ENCODE results near the gene PTPRN2. TPM values are rescaled to one million over a fixed set of nuclear protein-coding genes. Genes with fewer than 3 reads are reported as not detected.

PTPRN2 gene
- polyA plus RNA-seq, 1 of the 3 experiments (the other 2 are of a cell fraction) = 4.0 TPM

GRCh38 chr7:158329014-158329610 is 258.5 kb downstream of the PTPRN2 start (continued):
- TF ChIP-seq REST (IDR thresholded peaks at IDR 0.05; ENCODE audit: low read depth, low read length) = no peak
- no peak for TF ChIP-seq RAD21 (IDR thresholded peaks at IDR 0.05; ENCODE audit: low read length)
- TF ChIP-seq, protein P1, sequence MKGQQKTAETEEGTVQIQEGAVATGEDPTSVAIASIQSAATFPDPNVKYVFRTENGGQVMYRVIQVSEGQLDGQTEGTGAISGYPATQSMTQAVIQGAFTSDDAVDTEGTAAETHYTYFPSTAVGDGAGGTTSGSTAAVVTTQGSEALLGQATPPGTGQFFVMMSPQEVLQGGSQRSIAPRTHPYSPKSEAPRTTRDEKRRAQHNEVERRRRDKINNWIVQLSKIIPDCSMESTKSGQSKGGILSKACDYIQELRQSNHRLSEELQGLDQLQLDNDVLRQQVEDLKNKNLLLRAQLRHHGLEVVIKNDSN (IDR thresholded peaks at IDR 0.05; ENCODE audit: borderline replicate concordance, low read depth) = no peak
- no peak for TF ChIP-seq FOSL2 (IDR thresholded peaks at IDR 0.05; ENCODE audit: borderline replicate concordance, low read depth)
- no peak for TF ChIP-seq ZBTB33 (IDR thresholded peaks at IDR 0.05; ENCODE audit: borderline replicate concordance, low read depth)
- TF ChIP-seq RFX5 (IDR thresholded peaks at IDR 0.05; ENCODE audit: low read length) = no peak

DNA sequence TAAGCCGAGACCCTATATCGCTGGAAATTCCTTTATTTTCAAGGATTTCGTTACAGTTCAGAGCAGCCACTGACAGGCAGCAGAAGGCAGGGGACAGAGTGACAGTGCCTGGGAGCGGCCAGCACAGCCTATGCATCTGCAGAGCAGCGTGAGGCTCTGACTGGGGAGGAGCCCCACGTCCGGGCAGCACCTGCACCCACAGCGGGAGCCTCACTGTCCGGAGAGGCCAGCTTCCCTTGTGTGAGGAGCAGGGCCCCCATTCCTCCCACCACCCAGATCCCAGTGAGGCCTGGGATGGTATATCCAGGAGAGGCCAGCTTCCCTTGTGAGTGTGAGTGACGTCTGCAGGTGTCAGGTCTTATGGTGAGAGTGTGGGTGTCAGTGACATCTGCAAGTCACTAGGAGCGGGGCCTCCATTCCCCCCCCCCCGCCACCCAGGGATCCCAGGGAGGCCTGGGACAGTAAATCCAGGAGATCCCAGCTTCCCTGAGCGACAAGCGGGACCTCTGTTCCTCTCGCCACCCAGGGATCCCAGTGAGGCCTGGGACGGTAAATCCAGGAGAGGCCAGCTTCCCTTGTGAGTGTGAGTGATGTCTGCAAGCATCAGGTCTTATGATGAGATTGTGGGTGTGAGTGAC is 259.1 kb downstream of the PTPRN2 start:
- no peaks in the 10 kb centered on the region for H3K9me2 ChIP-seq
- H3K4me1 ChIP-seq (ENCODE audit: control insufficient read depth in 1 of 2, insufficient read depth in 2 of 2, low read depth in 1 of 2, low read length in 1 of 2) = no peaks in the 10 kb centered on the region; a peak in 1 of 4 replicates
- no peaks in the 10 kb centered on the region for H3K36me3 ChIP-seq (replicated peaks in 1 of 2; ENCODE audit: control insufficient read depth in 1 of 2, insufficient read depth in 2 of 2, low read length in 1 of 2)
- peaks cover 7% of the 10 kb centered on the region; the same call in 1 of the 2 replicates for H3K9me3 ChIP-seq
- H3K4me2 ChIP-seq = no peak overlapping the region
- POLR2A ChIA-PET = no interaction called here
- H4K20me1 ChIP-seq (ENCODE audit: insufficient read depth) = no peaks in the 10 kb centered on the region
- CTCF ChIA-PET = interaction anchor here (1.1 kb wide), 1 partner anchor 27 kb away, joined by 3 read pairs; no protein-coding TSS in a partner anchor
- H2AFZ ChIP-seq (ENCODE audit: low read depth) = no peak overlapping the region
- TF ChIP-seq REST (IDR thresholded peaks at IDR 0.05; ENCODE audit: low read depth, low read length) (no peak), TEAD4 (IDR thresholded peaks at IDR 0.05; ENCODE audit: borderline replicate concordance, insufficient read depth) (no peak)
- 69% methylated on average over 12 of the region's 16 CpGs for WGBS (ENCODE audit: low lambda C conversion rate)
- H3K9ac ChIP-seq = no peak overlapping the region
- H3K27me3 ChIP-seq (ENCODE audit: insufficient read depth) = no peaks in the 10 kb centered on the region
- no peaks in the 10 kb centered on the region for H3F3A ChIP-seq (replicated peaks; ENCODE audit: insufficient read depth)
- H3K4me3 ChIP-seq (ENCODE audit: low read depth in 2 of 2, low read length in 1 of 2) = no peak overlapping the region
- no peaks in the 10 kb centered on the region for H3K79me2 ChIP-seq (ENCODE audit: insufficient read depth)
- H3K27ac ChIP-seq (ENCODE audit: low read depth in 2 of 2, low read length in 1 of 2) = no peak overlapping the region
- DNase-seq = no peak
